HAP-1 (cell line): ENCODE data around the gene VAMP4.
A peak's percentile ranks its signal among the peaks of the same experiment; 100 is the strongest.
"Not testable (repeated sequence)": the region's sequence is repeated elsewhere in the genome, so short reads cannot be mapped to it uniquely, and the experiment has no call there.

Experiments
- DNase-seq, 2 experiments: peaks; one replicate each; pipeline ENCODE4 v3.0.0-alpha.2; 2016 to 2020; ENCODE audit warnings: low spot score in 2 of 2
- H3K27me3 ChIP-seq: fragments of 250-450 bp; sonication (Bioruptor Pico); 2 replicates; pipeline ENCODE4 v1.5.1; 2020; ENCODE audit warnings: low read depth, mild to moderate bottlenecking, moderate library complexity
- H3K36me3 ChIP-seq: fragments of 250-450 bp; sonication (Bioruptor Pico); replicated peaks from 2 replicates; pipeline ENCODE4 v1.5.1; 2020; ENCODE audit warnings: mild to moderate bottlenecking
- H3K4me1 ChIP-seq: fragments of 250-450 bp; sonication (Bioruptor Pico); 2 replicates; pipeline ENCODE4 v1.5.1; 2020; ENCODE audit warnings: mild to moderate bottlenecking
- H3K4me3 ChIP-seq: fragments of 250-450 bp; sonication (Bioruptor Pico); 2 replicates; pipeline ENCODE4 v1.5.1; 2020; ENCODE audit warnings: mild to moderate bottlenecking, moderate library complexity
- H3K9me3 ChIP-seq: fragments of 250-450 bp; sonication (Bioruptor Pico); 2 replicates; pipeline ENCODE4 v1.5.1; 2020; ENCODE audit warnings: mild to moderate bottlenecking, moderate library complexity
- in situ Hi-C: fragments of 300-500 bp; cut with MboI; formaldehyde crosslinking; loops from 3 replicates; pipeline ENCODE4 v1.14.3; 2020; ENCODE audit warnings: low sequenced_read_pairs, inconsistent platforms, mixed read lengths

VAMP4 gene

DNA sequence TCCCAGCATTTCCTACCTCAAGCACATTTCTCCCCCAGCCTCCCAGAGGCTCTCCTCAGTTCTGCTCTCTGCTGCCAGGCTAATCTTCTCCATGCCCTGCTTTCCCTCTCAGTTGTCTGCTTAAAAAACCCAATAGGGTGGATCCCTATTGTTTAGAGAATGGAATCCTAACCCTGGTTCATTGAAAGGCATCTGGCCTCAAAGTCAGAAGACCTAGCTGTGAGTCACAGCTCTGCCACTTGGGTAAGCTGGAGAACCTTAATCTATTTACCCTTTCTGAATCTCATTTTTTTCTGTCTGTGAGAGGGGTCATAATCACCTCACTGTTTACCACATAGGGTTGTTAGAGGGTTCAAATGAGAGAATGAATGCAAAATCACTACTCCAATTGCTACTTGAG is 76.9 kb downstream of the VAMP4 start:
- H3K4me3 ChIP-seq = no peak overlapping the region
- in situ Hi-C loops = no loop called here
- no peaks in the 10 kb centered on the region for H3K9me3 ChIP-seq
- no peaks in the 10 kb centered on the region for H3K4me1 ChIP-seq
- peaks cover 17% of the 10 kb centered on the region for H3K27me3 ChIP-seq
- H3K36me3 ChIP-seq = no peaks in the 10 kb centered on the region
- DNase-seq = no peak

DNA sequence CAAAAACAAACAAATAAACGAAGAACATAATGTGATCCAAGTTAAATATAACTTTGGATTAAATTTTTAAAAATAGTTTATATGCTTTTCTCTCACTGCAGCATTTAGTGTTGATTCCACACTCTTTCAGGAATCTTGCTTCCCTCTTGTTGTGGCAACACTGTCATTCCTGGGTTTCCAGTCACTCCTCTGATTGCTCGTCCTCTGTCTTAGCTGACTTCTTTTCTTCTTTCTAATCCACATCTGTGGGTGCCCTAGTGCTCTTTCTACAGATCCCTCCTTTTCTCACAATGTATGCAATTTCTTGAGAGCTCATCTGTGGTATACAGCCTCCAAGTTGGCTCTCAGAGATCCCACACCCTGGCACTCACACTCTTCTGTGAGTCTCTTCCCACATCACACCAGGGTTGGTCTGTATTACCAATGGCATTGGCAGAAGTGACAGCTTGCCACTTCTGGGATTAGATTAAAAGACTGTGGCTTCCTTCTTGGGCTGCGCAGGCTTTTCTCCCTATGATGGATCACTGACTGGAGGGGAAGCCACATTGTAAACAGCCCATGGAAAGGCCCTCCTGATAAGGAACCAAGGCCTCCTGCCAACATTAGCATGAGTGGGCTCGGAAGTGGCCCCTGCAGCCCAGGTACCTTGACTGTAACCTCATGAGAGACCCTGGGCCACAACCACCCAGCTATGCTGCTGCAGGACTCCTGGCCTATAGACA is 77.8 kb downstream of the VAMP4 start:
- in situ Hi-C loops = no loop called here
- DNase-seq = no peak
- Histone ChIP-seq H3K4me3 (no peak overlapping the region), H3K9me3 (no peaks in the 10 kb centered on the region), H3K4me1 (no peaks in the 10 kb centered on the region), H3K27me3 (peaks cover 17% of the 10 kb centered on the region), H3K36me3 (no peaks in the 10 kb centered on the region)

DNA sequence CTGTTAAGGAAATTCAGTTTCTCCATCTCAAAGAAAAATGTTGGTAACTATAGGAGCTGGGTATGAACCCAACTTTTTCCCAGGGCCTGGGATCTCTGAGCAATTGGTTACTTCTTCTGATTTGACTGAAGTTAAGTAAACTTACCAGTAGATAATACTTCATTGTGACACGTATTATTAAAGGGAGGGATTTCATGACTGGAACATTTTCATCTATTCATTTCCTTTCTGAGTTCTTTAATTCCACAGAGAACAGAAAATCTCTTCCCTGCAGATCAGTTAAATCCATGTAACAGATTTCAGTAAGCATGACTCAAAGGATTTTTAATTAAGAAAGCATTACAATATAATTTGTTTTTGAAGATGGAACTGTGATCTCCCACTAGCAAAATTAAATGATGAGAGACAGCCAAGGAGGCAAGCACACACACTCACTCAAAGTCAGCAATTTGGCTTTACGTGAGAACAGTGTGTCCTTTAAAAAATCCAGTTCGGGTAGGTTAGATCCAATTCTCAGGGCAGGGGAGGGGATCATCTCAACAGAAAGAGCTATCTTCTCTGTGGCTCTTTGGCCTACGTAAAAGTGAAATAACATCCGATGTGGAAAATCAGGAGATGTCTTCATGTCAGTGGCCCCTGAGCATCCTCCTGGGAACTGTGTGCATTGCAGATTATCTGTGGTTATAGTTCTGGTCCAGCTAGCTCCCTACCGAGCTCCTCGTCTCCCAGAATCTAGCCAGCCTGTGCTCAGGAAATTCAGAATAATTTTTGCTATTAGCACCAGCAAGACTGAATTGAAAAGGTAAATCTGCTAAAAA is 78.6 kb downstream of the VAMP4 start:
- H3K4me1 ChIP-seq = no peaks in the 10 kb centered on the region
- H3K9me3 ChIP-seq = no peaks in the 10 kb centered on the region
- H3K27me3 ChIP-seq = peaks cover 17% of the 10 kb centered on the region
- H3K36me3 ChIP-seq = no peaks in the 10 kb centered on the region
- in situ Hi-C loops = no loop called here
- no peak for DNase-seq
- H3K4me3 ChIP-seq = no peak overlapping the region

DNA sequence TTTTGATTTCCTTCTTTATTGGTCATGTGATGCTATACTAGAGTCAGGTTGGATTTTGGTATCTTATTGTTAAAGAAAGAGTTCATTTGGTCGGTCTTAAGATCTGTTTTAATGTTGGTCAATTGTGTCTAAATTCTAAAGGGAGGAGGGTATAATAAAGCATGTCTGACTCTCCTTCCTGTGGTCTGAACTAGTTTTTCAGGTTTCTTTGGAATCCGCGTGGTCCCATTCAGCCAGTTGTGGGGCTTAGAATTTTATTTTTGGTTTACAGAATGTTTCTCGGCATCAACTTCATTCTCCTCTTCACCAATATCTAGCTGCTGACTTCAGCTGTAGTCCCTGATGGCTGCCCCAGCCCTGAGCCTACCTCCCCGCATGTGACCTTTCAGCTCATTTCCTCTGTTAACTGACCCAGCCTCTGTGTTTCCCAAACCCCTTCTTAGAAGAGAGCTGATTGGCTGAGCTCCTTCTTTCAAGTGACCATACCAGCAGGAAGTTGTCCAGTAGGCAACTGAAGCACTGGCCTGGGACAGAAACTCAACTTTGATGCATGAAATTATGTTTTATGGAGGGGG is 80.7 kb downstream of the VAMP4 start:
- Histone ChIP-seq H3K4me1 (no peaks in the 10 kb centered on the region), H3K4me3 (no peak overlapping the region), H3K36me3 (no peaks in the 10 kb centered on the region), H3K9me3 (no peaks in the 10 kb centered on the region), H3K27me3 (peaks cover 10% of the 10 kb centered on the region)
- in situ Hi-C loops = no loop called here
- no peak for DNase-seq

DNA sequence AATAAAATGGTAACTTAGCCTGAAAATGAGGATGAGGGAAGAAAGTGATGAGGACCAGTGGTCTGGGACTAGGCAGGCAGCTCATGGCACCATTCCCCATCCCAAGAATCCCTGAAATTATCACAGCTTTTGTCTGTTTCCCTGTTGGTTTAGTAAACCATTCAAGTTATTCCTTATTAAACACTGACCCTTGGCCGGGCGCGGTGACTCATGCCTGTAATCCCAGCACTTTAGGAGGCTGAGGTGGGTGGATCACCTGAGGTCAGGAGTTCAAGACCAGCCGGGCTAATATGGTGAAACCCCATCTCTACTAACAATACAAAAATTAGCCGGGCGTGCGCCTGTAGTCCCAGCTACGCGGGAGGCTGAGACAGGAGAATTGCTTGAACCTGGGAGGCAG is 85.7 kb downstream of the VAMP4 start:
- H3K27me3 ChIP-seq, DNase-seq, H3K36me3 ChIP-seq, in situ Hi-C loops, H3K4me3 ChIP-seq, H3K4me1 ChIP-seq, H3K9me3 ChIP-seq: not testable (repeated sequence)

DNA sequence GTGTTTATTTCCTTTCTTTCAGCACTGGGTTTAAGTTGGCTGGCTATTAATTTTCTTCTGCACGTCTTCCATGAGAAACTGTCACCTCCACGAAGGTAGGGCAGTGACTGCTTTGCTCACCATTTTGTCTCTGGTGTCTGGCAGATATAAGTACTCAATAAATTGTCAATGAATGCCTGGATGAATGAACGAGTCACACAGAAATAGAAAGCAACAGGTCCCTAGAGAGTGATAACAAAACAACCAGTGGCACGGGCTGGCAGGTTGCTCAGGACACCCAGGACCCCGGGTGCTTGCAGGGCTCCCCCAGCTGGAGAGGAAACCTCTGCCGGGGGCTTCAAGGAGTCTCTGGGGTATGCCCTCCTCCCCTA is 86.1 kb downstream of the VAMP4 start:
- no peaks in the 10 kb centered on the region for H3K36me3 ChIP-seq
- H3K9me3 ChIP-seq = no peaks in the 10 kb centered on the region
- no peaks in the 10 kb centered on the region for H3K4me1 ChIP-seq
- H3K27me3 ChIP-seq = no peaks in the 10 kb centered on the region
- no peak for DNase-seq
- no peak overlapping the region for H3K4me3 ChIP-seq
- in situ Hi-C loops = no loop called here

DNA sequence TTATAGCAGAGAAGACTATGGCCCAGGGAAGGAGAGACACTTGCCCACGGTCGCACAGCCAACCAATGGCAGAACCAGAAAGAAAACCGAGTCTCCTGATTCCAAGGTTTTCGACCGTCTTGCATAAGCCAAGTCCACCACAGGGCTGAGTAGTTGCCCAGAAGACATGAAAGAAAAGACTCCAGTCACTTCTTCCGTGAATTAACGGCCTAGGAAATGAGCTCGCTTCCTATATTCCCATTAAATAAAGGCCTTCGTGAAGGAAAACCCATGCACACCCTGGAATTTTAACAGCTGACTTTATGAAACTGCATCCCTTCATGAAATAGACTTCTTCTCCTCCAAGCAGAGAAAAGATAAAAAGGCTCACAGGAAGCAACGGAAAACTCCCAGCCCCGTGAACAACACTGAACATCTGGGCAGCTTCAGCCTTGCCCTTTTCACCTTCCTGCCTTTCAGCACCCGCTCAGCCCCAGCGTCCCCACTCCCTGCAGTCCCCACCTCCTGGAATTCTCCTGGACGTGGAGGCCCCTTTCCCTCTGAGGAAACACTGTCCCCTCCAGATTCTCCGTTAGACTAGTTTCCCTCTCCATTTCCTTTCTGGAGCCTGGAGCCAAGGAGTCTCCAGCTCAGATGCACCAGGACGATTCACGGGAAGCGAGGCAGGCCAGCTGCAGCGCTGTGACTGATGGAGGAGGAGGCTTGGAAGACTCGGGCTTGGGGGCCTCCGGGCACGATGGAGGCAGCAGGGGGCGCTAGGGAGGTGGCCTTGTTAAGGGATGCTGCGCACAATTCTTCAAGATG is 86.7 kb downstream of the VAMP4 start:
- no peaks in the 10 kb centered on the region for H3K27me3 ChIP-seq
- H3K4me1 ChIP-seq = no peaks in the 10 kb centered on the region
- H3K36me3 ChIP-seq = no peaks in the 10 kb centered on the region
- in situ Hi-C loops = no loop called here
- no peak overlapping the region for H3K4me3 ChIP-seq
- no peaks in the 10 kb centered on the region for H3K9me3 ChIP-seq
- peak; percentile 16 to 89 for DNase-seq

DNA sequence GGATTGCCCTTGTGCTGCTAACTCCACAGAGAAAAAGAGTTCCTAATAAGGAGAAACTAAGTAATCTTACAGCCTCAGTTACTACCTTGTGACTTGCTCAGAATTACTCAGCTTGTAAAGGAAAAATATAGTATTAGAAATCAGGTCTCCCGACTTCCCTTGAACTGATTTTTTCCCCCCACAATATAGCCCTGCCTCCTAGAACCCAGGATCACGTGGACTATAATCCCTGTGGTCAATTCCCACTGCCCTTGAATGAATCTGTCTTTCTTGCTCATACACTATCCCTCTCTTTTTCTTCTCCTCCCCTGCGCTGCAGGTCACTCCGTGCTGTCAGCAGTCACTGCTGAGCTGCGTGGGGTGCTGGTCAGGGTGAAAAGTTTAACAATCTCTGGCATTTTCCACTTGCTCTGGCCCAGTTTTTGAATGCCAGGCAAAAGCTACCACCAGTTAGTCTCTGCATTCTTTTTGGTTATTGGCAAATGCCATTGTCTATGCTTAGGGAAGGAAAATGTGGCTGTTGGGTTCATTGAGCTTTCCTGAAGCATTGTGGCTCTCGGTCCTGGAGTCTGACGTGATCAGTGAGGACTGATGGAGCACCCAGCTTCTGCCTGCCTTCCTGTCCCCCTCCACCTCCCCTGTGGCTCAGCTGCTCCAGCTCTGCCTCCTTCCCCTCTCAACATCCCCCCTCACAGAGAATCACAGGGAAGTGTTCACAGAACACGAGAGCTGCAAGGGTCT is 87.5 kb downstream of the VAMP4 start:
- in situ Hi-C loops = no loop called here
- H3K9me3 ChIP-seq = no peaks in the 10 kb centered on the region
- no peak overlapping the region for H3K4me3 ChIP-seq
- H3K27me3 ChIP-seq = no peaks in the 10 kb centered on the region
- DNase-seq = no peak
- no peaks in the 10 kb centered on the region for H3K4me1 ChIP-seq
- no peaks in the 10 kb centered on the region for H3K36me3 ChIP-seq

DNA sequence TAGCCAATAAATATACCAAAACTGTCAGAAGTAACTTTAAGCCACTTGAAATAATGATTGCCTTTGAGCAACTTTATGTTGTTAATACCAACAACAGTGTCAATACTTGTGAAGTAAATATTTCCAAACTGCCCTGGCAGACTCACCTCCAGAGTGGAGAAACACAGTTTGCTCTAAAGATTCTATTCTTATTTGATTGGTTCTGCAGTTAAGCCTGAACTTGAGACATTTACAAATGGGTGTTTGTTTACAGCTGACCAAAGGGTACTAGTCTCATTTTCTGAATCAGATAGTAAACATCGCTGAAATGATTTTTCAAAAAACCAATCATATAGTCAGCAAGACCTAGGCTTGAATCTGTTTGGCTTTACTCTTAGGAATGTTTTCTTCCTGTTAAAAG is 88.1 kb downstream of the VAMP4 start:
- no peaks in the 10 kb centered on the region for H3K27me3 ChIP-seq
- H3K36me3 ChIP-seq = no peaks in the 10 kb centered on the region
- H3K9me3 ChIP-seq = no peaks in the 10 kb centered on the region
- in situ Hi-C loops = no loop called here
- H3K4me1 ChIP-seq = no peaks in the 10 kb centered on the region
- H3K4me3 ChIP-seq = no peak overlapping the region
- DNase-seq = no peak

DNA sequence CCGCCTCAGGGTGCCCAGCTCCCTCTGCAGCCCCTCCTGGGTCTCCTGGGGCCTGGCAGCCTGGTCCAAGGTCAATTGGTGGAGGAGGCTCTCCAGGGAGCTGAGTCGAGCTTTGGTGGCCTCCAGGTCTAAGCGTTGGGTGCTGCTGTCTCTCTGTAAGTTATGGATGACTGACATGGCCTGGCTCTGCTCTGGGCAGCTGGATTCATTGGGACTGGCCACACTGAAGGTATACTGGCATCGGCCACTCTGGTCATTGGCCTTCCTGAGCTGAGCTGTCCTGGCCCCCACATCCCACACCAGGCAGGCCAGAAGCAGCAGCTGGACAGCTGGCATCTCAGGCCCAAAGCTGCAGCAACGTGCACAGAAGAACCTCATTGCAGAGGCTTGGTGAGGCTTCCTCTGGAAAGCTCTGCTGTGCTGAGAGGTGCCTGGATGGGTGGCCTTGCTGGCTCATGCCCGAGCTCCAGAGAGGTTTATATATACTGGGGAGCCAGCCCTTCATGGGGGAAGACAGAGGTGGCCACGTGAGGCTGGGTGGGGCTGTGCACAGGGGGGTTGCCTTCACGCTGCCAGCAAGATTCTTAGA is 89.5 kb downstream of the VAMP4 start, which contains the start of gene MYOC:
MYOC (minus strand) TSS at position 455 of the 589 bp plus-strand sequence; CDS start at position 378, 77 bp downstream.
- in situ Hi-C loops = no loop called here
- DNase-seq = no peak

More for the DNA sequence above, 89.5 kb downstream of the VAMP4 start, which contains the start of gene MYOC:
- Histone ChIP-seq H3K36me3 (no peaks in the 10 kb centered on the region), H3K27me3 (no peaks in the 10 kb centered on the region), H3K4me3 (no peak within 1 kb of the TSS), H3K9me3 (no peaks in the 10 kb centered on the region), H3K4me1 (no peaks in the 10 kb centered on the region)
